Eye (tissue), 1 donor: Measurements from ENCODE around the gene USP28.

Source experiments
- DNase-seq: peaks from one replicate; pipeline ENCODE4 v3.0.0-alpha.2; 2015

USP28 gene

GRCh38 chr11:113877670-113878055 is 2.3 kb upstream of the USP28 start:
- no peak for DNase-seq

DNA sequence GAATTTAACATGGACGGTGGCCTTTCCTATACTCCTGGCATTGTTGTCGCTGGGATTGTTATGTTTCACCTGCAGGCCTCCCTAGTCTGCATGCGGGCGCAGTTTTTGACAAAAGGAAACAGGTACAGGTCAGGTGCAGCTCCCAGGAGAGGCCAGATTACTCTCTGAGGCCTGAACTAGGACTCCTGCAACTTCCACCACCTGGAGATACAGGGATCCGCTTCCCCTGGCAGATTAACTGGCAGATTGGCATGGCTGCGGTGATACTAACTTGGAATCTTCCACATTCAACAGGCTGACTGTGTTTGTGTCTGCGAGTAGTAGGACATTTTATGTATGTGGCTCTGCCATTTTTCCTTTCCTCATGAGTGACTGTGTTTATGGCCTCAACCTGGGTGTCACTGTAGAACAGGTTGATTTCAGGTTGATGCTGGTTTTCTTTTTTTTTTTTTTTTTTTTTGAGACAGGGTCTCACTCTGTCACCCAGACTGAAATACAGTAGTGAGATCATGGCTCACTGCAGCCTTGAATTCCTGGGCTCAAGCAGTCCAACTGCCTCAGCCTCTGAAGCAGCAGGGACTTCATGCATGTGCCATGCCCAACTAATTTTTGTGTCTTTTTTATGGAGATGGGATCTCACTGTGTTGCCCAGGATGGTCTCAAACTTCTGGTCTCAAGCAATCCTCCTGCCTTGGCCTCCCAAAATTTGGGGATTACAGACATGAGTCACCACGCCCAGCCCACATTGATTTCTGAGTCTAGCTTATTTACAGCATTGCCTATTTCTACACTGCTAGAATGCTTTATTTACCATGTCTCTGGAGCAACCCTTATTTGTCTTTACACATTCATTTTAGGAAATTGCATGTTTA is 1.7 kb upstream of the USP28 start:
- no peak for DNase-seq

DNA sequence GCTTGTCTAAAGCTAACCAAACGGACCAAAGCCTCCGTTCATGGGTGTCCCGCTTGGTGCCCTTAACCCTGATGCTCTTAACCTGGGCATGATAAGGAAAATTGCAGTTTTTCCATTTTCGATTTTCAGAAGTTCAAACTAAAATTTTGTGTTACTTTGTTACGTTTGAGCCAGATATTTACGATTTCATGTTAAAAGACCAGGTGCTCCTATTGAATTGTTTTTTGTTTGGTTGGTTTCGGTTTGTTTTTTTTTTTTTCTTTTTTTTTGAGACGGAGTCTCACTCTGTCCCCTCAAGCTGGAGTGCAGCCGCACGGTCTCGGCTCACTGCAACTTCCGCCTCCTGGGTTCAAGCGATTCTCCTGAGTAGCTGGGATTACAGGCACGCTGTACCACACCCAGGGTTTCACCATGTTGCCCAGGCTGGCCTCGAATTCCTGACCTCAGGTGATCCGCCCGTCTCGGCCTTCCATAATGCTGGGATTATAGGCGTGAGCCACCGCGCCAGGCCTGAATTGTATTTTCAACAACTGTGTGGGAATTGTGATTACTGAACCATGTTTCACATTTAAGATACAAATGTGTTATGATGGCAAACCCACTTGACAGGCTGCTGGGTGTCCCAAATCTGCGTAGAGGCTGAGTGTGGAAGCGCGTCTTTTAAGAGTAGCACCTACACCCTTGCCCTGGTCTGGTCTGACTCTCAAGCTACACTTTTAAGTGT is 864 bp upstream of the USP28 start:
- peak; percentile 30 for DNase-seq

GRCh38 chr11:113874581-113875233 is 665 bp downstream of the USP28 start:
- DNase-seq, result peak; percentile 80

- DNase-seq, result no peak
Observed at GRCh38 chr11:113874096-113874495, 1.3 kb downstream of the USP28 start.

GRCh38 chr11:113873236-113873626 is 2.1 kb downstream of the USP28 start:
- peak; percentile 16 for DNase-seq

- no peak for DNase-seq
Observed at GRCh38 chr11:113871336-113871735, 4.0 kb downstream of the USP28 start.

DNA sequence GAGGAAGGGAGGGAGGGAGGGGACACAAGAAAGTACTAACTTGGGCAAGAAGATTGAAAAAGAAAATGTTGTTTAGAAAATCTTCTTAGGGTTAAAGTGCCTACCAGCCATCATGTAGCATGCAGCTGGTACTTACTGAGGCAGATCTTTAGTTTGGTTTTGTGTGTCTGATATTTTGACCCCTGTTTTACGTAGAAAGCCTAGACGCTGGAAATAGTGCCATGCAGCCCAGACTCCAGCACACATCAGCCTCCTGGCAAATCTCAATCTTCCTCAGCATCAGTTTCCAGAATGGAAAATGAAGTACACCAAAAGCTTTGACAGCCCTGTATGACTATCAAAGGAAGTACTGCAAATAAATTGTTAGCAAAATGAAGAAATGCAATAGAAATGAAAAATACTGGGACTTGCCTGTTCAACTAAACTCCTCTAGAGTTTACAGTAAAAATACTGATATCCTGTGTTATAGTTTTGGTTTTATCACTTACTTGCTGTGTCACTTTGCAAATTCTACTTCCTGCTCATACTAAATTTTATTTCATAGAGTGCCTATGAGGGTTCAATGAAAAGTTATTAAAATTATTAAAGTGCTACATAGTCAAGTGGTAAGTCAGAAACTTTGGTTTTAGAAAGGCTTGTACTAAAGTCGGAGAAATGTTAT is 7.4 kb downstream of the USP28 start:
- DNase-seq, result no peak

- no peak for DNase-seq
Observed at GRCh38 chr11:113865873-113866272, 9.5 kb downstream of the USP28 start.

- no peak for DNase-seq
Observed at GRCh38 chr11:113864410-113864809, 11.0 kb downstream of the USP28 start.

DNA sequence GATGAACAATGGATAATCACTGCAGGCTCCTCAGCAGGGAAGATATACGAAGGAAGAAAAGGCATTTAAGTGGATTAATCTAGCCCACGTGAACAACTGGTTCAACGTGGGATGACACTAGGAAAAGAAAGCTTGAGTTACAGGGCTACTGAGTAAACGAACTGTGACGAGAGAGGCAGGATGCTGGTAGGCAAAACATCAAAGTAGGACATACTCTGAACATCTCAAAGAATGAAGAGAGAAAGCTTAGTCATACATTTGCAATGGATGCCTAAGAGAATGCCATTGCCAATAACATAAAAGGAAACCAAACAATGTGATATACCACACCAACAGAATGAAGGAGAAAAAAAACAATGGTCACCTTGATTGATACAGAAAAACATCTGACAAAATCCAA is 12.9 kb downstream of the USP28 start:
- peak; percentile 15 for DNase-seq

DNA sequence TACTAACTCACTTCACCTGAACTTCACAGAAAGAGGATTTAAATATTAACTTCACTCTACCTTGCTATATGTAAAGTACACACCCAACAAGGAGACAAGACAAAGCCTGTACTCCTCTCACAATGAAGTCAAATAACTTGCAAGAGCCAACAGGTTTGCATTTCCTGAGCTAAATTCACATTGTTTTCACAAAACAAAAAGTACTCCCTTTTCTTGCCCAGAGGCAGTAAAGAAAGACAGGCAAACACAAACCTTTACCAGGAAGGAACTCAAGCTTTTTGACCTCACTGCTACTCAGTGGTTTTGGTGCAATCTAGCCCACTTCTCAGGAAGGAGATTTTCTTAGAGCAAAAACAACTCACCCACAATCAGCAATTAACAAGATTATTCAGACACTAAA is 15.7 kb downstream of the USP28 start:
- DNase-seq, result peak; percentile 14

- DNase-seq, result no peak
Observed at GRCh38 chr11:113856966-113857759, 18.2 kb downstream of the USP28 start.

- no peak for DNase-seq
Observed at GRCh38 chr11:113855803-113856202, 19.6 kb downstream of the USP28 start.

GRCh38 chr11:113850188-113850587 is 25.2 kb downstream of the USP28 start:
- DNase-seq, result no peak

- DNase-seq, result no peak
Observed at GRCh38 chr11:113849713-113850112, 25.7 kb downstream of the USP28 start.

GRCh38 chr11:113847580-113847979 is 27.8 kb downstream of the USP28 start:
- no peak for DNase-seq

DNA sequence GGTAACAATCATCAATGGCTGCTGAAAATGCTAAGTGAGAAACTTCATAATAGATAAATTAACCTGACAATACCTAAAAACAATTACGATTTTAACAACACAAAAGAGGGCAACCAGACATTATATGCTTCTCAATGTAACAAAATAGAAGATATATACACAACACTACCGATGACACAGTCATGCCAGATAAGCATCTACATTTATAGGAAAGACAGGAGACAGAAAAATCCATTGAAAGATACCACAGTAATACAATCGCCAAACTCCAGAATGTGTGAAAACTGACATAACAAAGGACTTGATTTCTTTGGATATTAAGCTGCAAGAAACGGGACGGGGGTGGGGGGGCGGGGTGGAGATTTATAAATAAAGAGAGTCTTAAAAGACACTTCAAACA is 28.3 kb downstream of the USP28 start:
- DNase-seq, result no peak

DNA sequence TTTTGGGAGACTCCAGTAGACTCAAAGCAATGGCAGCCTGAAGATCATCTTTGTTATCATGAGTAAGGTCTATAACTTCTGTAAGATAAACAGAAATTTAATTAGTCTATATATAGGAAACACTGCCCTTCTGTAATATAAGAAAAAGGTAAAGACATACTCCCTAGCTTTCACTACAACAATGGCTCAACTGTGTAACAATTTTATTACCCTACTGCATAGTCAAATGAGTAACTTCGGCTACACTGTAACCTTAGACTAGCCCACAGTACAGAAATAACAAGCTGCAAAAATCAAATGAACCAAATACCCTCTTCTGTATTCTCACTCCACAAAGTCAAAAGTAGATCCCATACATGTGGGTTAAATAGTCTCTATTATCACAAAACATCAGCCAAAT is 33.7 kb downstream of the USP28 start:
- no peak for DNase-seq

GRCh38 chr11:113840932-113841664 is 34.3 kb downstream of the USP28 start:
- no peak for DNase-seq

- no peak for DNase-seq
Observed at GRCh38 chr11:113839842-113840241, 35.5 kb downstream of the USP28 start.

DNA sequence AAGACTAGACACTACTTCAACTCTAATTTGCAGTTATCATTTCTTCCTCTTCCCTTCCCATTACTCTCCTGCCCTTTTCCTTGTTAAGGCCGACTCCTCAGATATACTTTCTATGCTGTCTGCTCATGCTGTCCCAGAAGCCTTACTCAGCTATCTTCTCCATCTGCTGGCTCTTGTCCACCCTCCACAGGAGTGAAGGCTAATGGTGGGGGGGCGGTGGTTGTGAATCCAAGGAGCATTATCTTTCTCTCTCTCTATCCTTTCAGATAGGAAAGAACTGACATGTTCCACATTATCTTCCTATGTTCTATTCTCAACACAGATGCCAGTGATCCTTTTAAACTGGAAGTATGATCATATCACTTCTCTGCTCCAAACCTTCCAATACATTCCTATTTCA is 37.4 kb downstream of the USP28 start:
- DNase-seq, result no peak
